HCT116 (cell line): ENCODE results near the gene MFAP2. TPM values are rescaled to one million over a fixed set of nuclear protein-coding genes. Genes with fewer than 3 reads are reported as not detected.

ENCODE experiments used
- ATAC-seq: fragments of 200-7000 bp; cut with Tn5 transposase; 2 replicates; pipeline ENCODE4 v1.9.1; 2020; ENCODE audit warnings: mild to moderate bottlenecking, moderate library complexity
- BruUV-seq: library from RNA; stranded (reverse); fragments of 400-500 nt; replicated peaks from 2 replicates; lab custom pipeline; 2021; lab: Mats Ljungman, UMichigan
- CTCF ChIA-PET: fragments of 300-600 bp; sonication (Branson Sonifier 250); formaldehyde crosslinking; loops from one replicate; lab custom pipeline; 2021; ENCODE audit warnings: antibody characterized with exemption; lab: Charles Lee
- POLR2A ChIA-PET: fragments of 300-600, 350-600 bp; sonication (Branson Sonifier 250); formaldehyde crosslinking; loops from one replicate; lab custom pipeline; 2021; ENCODE audit warnings: antibody characterized with exemption; lab: Charles Lee
- RAD21 ChIA-PET, 2 experiments: fragments of 300-600 bp; sonication (Branson Sonifier 250); formaldehyde crosslinking; loops; one replicate each; lab custom pipeline; 2023; ENCODE audit warnings: low total read pairs in 2 of 2; ENCODE audit not compliant: uncharacterized antibody in 2 of 2, unreplicated experiment in 2 of 2, low non-redundant PET in 1 of 2; lab: Charles Lee
- DNase-seq: peaks from one replicate; pipeline ENCODE4 v3.0.0-alpha.2; 2010; ENCODE audit warnings: low read depth, low spot score
- H2AFZ ChIP-seq: fragments of 200-600 bp; shearing (Covaris generic), sonication (generic); 2 replicates; pipeline ENCODE4 v1.6.1; 2017; ENCODE audit warnings: low read depth, mixed run types, mixed read lengths, antibody characterized with exemption, low read length; ENCODE audit not compliant: poor library complexity, severe bottlenecking
- H3K27ac ChIP-seq: 2 replicates; pipeline ENCODE4 v1.5.1; 2012; ENCODE audit warnings: low read depth, low read length
- H3K27me3 ChIP-seq: fragments of 200-600 bp; sonication (generic); 2 replicates; pipeline ENCODE4 v1.6.1; 2016; ENCODE audit warnings: mixed run types, low read length, mixed read lengths; ENCODE audit not compliant: insufficient read depth
- H3K36me3 ChIP-seq, 2 experiments: fragments of 200-500 bp in 1 of 2; fragments of 200-600 bp in 1 of 2; sonication (Bioruptor generic) in 1 of 2; sonication (generic) in 1 of 2; 2 replicates each; pipeline versions ENCODE4 v1.5.1 to v1.6.1; 2014 to 2016; ENCODE audit warnings: low read length in 2 of 2, inconsistent platforms in 1 of 2, mixed read lengths in 1 of 2, mixed run types in 1 of 2; ENCODE audit not compliant: insufficient read depth in 2 of 2, control insufficient read depth in 1 of 2
- H3K4me1 ChIP-seq, 2 experiments: fragments of 200-600 bp in 1 of 2; sonication (generic) in 1 of 2; 2 replicates each; pipeline versions ENCODE4 v1.5.1 to v1.6.1; 2012 to 2017; ENCODE audit warnings: low read length in 2 of 2, inconsistent platforms in 1 of 2, mild to moderate bottlenecking in 1 of 2, mixed read lengths in 1 of 2, mixed run types in 1 of 2, moderate library complexity in 1 of 2; ENCODE audit not compliant: insufficient read depth in 2 of 2, control insufficient read depth in 1 of 2
- H3K4me2 ChIP-seq: fragments of 200-600 bp; sonication (generic); 2 replicates; pipeline ENCODE4 v1.6.1; 2017; ENCODE audit warnings: mixed run types, low read length, mixed read lengths
- H3K4me3 ChIP-seq, 2 experiments: fragments of 200-600 bp in 1 of 2; sonication (generic) in 1 of 2; replicated peaks in 1 of 2; 2 replicates each; pipeline ENCODE4 v1.5.1; 2011 to 2016; ENCODE audit warnings: low read length in 2 of 2, control low read depth in 1 of 2, low read depth in 1 of 2, mild to moderate bottlenecking in 1 of 2, mixed read lengths in 1 of 2, mixed run types in 1 of 2
- H3K79me2 ChIP-seq: fragments of 200-600 bp; sonication (generic); 2 replicates; pipeline ENCODE4 v1.6.1; 2017; ENCODE audit warnings: mild to moderate bottlenecking, mixed run types, low read length, moderate library complexity, mixed read lengths; ENCODE audit not compliant: insufficient read depth
- H3K9ac ChIP-seq: fragments of 200-600 bp; sonication (generic); 2 replicates; pipeline ENCODE4 v1.6.1; 2016; ENCODE audit warnings: low read length, mixed read lengths
- H3K9me2 ChIP-seq: fragments of 200-600 bp; sonication (generic), shearing (Covaris generic); 2 replicates; pipeline ENCODE4 v1.6.1; 2017; ENCODE audit warnings: mixed run types, mild to moderate bottlenecking, moderate library complexity; ENCODE audit not compliant: insufficient read depth
- H3K9me3 ChIP-seq, 2 experiments: fragments of 200-500 bp in 1 of 2; fragments of 200-600 bp in 1 of 2; sonication (Bioruptor generic) in 1 of 2; sonication (generic) in 1 of 2; 2 replicates each; pipeline ENCODE4 v1.6.1; 2014 to 2017; ENCODE audit warnings: low read length in 2 of 2, mixed read lengths in 2 of 2, inconsistent platforms in 1 of 2, low read depth in 1 of 2, mild to moderate bottlenecking in 1 of 2, mixed run types in 1 of 2, moderate library complexity in 1 of 2; ENCODE audit not compliant: control insufficient read depth in 1 of 2, insufficient read depth in 1 of 2
- H4K20me1 ChIP-seq: fragments of 200-600 bp; sonication (generic), shearing (Covaris generic); 2 replicates; pipeline ENCODE4 v1.6.1; 2017; ENCODE audit warnings: mixed run types, mild to moderate bottlenecking, moderate library complexity; ENCODE audit not compliant: insufficient read depth
- ATF3 ChIP-seq: IDR thresholded peaks from 2 replicates; pipeline ENCODE4 v1.6.1; 2012
- CBX3 ChIP-seq: IDR thresholded peaks from 2 replicates; pipeline ENCODE4 v1.6.1; 2012; ENCODE audit warnings: low read depth
- CEBPB ChIP-seq: IDR thresholded peaks from 2 replicates; pipeline ENCODE4 v1.6.1; 2012; ENCODE audit warnings: low read depth
- CTCF ChIP-seq, 3 experiments: fragments of 200-600 bp in 1 of 3; sonication (generic) in 1 of 3; IDR thresholded peaks in 2 of 3; conservative IDR thresholded peaks in 1 of 3; 2 replicates each; pipeline ENCODE4 v1.5.1; 2012 to 2017; ENCODE audit warnings: low read depth in 2 of 3, low read length in 2 of 3, antibody characterized with exemption in 1 of 3, borderline replicate concordance in 1 of 3, control low read depth in 1 of 3, mild to moderate bottlenecking in 1 of 3, mixed read lengths in 1 of 3, mixed run types in 1 of 3, moderate library complexity in 1 of 3; ENCODE audit not compliant: insufficient read depth in 1 of 3
- EGR1 ChIP-seq: IDR thresholded peaks from 2 replicates; pipeline ENCODE4 v1.6.1; 2012; ENCODE audit warnings: low read depth
- ELF1 ChIP-seq: IDR thresholded peaks from 2 replicates; pipeline ENCODE4 v1.6.1; 2012; ENCODE audit warnings: low read depth, borderline replicate concordance
- EZH2 ChIP-seq: fragments of 200-600 bp; sonication (generic); IDR thresholded peaks from 2 replicates; pipeline ENCODE4 v1.6.1; 2017; ENCODE audit warnings: antibody characterized with exemption, mixed run types
- FOSL1 ChIP-seq: IDR thresholded peaks from 2 replicates; pipeline ENCODE4 v1.6.1; 2012; ENCODE audit warnings: low read depth
- JUND ChIP-seq: IDR thresholded peaks from 2 replicates; pipeline ENCODE4 v1.6.1; 2012
- RAD21 ChIP-seq: IDR thresholded peaks from 2 replicates; pipeline ENCODE4 v1.6.1; 2012; ENCODE audit warnings: low read depth, mild to moderate bottlenecking
- REST ChIP-seq: IDR thresholded peaks from 2 replicates; pipeline ENCODE4 v1.6.1; 2012; ENCODE audit warnings: low read depth
- SIN3A ChIP-seq: IDR thresholded peaks from 2 replicates; pipeline ENCODE4 v1.6.1; 2012; ENCODE audit warnings: low read depth
- SP1 ChIP-seq: IDR thresholded peaks from 2 replicates; pipeline ENCODE4 v1.6.1; 2012; ENCODE audit warnings: low read depth
- YY1 ChIP-seq: IDR thresholded peaks from 2 replicates; pipeline ENCODE4 v1.6.1; 2011; ENCODE audit warnings: low read length, low read depth, moderate library complexity, mild to moderate bottlenecking; ENCODE audit not compliant: insufficient replicate concordance; ENCODE audit errors: extremely low read depth
- ZBTB33 ChIP-seq: IDR thresholded peaks from 2 replicates; pipeline ENCODE4 v1.6.1; 2011; ENCODE audit warnings: mild to moderate bottlenecking, low read length, moderate library complexity; ENCODE audit not compliant: insufficient replicate concordance; ENCODE audit errors: extremely low read depth
- ZFX ChIP-seq: fragments of 450-650 bp; IDR thresholded peaks from 2 replicates; pipeline ENCODE4 v1.6.1; 2017
- ZNF274 ChIP-seq: fragments of 200-500 bp; sonication (Bioruptor generic); IDR thresholded peaks from 2 replicates; pipeline ENCODE4 v1.6.1; 2014; ENCODE audit warnings: mild to moderate bottlenecking, low read depth, low read length, inconsistent platforms
- intact Hi-C: fragments of 100-400 bp; cut with micrococcal nuclease; formaldehyde crosslinking; loops from 2 replicates; pipeline ENCODE4 v1.10.0; 2022
- total RNA-seq: library from RNA; stranded (reverse); gene quantifications from one replicate; pipeline ENCODE4 v1.2.1, GENCODE V29; 2021; ENCODE audit not compliant: unreplicated experiment
- TF ChIP-seq, protein P1 (sequence below): IDR thresholded peaks from 2 replicates; pipeline ENCODE4 v1.6.1; 2012

Gene MFAP2
- total RNA-seq, 1 experiment from 2014 or later, result 63.1 TPM

- Histone ChIP-seq H3K36me3 (peaks cover 0 to 3% of the 10 kb centered on the region in 2 experiments; a peak in 1 of 4 replicates), H3K4me2 (no peak overlapping the region), H3K79me2 (no peaks in the 10 kb centered on the region), H3K4me1 (peaks cover 8 to 24% of the 10 kb centered on the region in 2 experiments; a peak in 3 of 4 replicates), H3K9ac (no peak overlapping the region), H3K4me3 (no peak overlapping the region), H2AFZ (no peak overlapping the region), H3K27ac (no peak overlapping the region), H3K9me2 (no peaks in the 10 kb centered on the region), H3K9me3 (no peaks in the 10 kb centered on the region), H3K27me3 (no peaks in the 10 kb centered on the region), H4K20me1 (no peaks in the 10 kb centered on the region)
- intact Hi-C loops, result no loop called here
- CTCF ChIA-PET, result interaction anchor here (1.2 to 2.3 kb wide), 3 partner anchors 14 to 25 kb away, joined by 3 to 5 read pairs (median 3); no protein-coding TSS in a partner anchor
- TF ChIP-seq ZNF274 (no peak), CBX3 (no peak), CTCF (IDR thresholded peaks at IDR 0.05 in 2 of 3, conservative IDR thresholded peaks at IDR 0.05 in 1 of 3; ENCODE audit: borderline replicate concordance in 1 of 3, insufficient read depth in 1 of 3, low read depth in 2 of 3, low read length in 2 of 3) (no peak), ZFX (no peak), YY1 (no peak), SIN3A (no peak), ELF1 (no peak), ATF3 (no peak), REST (no peak), ZBTB33 (no peak), CEBPB (no peak), RAD21 (no peak), JUND (no peak), SP1 (no peak), EGR1 (no peak), EZH2 (no peak), FOSL1 (no peak)
- TF ChIP-seq, protein P1, sequence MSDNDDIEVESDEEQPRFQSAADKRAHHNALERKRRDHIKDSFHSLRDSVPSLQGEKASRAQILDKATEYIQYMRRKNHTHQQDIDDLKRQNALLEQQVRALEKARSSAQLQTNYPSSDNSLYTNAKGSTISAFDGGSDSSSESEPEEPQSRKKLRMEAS, result no peak
- POLR2A ChIA-PET, result no interaction called here
- RAD21 ChIA-PET, result no interaction called here
- ATAC-seq (no peak), DNase-seq (no peak)
- BruUV-seq, result no TSS peak
Observed at GRCh38 chr1:16986113-16986512, 5.7 kb upstream of the MFAP2 start.
